ENCODE results near the gene FAM193B. TPM values are rescaled to one million over a fixed set of nuclear protein-coding genes. Genes with fewer than 3 reads are reported as not detected.

The FAM193B gene
- total and polyA plus RNA-seq, 9 of the 15 experiments (the other 6 are each of a cell fraction or from before 2014, with no cell fraction given): 4.4 to 76.4 (median 37.3) TPM

DNA sequence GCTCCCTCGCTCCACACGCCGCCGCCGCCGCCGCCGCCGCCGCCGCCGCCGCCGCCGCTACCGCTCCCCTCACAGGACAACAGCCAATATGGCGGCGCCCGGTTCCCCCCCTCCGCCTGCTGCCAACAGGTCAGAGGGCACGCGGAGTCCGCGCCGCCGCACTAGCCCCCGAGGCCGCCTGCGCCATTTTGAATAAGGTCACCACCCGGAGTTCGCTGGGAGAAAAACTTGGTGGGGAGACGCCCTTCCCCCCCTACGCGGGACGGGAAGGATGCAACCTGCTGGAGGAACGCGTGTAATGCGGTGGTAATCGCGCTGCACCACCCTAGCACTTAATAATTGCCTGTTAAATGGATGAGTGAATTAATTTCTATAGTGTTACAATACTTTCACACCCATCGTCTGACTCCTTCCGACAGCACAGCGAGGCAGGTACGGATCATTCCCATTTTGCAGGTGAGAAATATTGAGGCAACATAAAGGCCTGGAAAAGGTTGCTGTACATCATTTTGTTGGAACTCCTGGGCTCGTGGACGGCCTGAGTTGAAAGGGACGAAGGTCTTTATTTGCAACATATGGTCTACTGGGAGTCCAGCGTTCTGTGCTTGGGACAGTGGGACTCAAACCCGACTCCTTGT lies at the start of gene FAM193B (continued):
- 0 out of 2 replicates have a peak, but pooled peaks have one; percentile 73 for TF ChIP-seq ZNF695 (CRISPR knock-in tag; IDR thresholded peaks at IDR 0.05)
- no peak for TF ChIP-seq ZNF184 (CRISPR knock-in tag; IDR thresholded peaks at IDR 0.05)
- no peak for TF ChIP-seq RBM34 (IDR thresholded peaks at IDR 0.05; ENCODE audit: borderline replicate concordance, insufficient read depth, low read length)
- TF ChIP-seq ELF2 (CRISPR knock-in tag; IDR thresholded peaks at IDR 0.05): no peak
- TF ChIP-seq, protein P1, sequence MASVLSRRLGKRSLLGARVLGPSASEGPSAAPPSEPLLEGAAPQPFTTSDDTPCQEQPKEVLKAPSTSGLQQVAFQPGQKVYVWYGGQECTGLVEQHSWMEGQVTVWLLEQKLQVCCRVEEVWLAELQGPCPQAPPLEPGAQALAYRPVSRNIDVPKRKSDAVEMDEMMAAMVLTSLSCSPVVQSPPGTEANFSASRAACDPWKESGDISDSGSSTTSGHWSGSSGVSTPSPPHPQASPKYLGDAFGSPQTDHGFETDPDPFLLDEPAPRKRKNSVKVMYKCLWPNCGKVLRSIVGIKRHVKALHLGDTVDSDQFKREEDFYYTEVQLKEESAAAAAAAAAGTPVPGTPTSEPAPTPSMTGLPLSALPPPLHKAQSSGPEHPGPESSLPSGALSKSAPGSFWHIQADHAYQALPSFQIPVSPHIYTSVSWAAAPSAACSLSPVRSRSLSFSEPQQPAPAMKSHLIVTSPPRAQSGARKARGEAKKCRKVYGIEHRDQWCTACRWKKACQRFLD (CRISPR knock-in tag; IDR thresholded peaks at IDR 0.05): no peak; the same call in 1 of the 2 replicates
- TF ChIP-seq, protein P2, sequence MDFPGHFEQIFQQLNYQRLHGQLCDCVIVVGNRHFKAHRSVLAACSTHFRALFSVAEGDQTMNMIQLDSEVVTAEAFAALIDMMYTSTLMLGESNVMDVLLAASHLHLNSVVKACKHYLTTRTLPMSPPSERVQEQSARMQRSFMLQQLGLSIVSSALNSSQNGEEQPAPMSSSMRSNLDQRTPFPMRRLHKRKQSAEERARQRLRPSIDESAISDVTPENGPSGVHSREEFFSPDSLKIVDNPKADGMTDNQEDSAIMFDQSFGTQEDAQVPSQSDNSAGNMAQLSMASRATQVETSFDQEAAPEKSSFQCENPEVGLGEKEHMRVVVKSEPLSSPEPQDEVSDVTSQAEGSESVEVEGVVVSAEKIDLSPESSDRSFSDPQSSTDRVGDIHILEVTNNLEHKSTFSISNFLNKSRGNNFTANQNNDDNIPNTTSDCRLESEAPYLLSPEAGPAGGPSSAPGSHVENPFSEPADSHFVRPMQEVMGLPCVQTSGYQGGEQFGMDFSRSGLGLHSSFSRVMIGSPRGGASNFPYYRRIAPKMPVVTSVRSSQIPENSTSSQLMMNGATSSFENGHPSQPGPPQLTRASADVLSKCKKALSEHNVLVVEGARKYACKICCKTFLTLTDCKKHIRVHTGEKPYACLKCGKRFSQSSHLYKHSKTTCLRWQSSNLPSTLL (IDR thresholded peaks at IDR 0.05): no peak
- no peak for TF ChIP-seq ZZZ3 (IDR thresholded peaks at IDR 0.05)
- no peak for TF ChIP-seq FOXM1 (IDR thresholded peaks at IDR 0.05; ENCODE audit: low read depth)
- TF ChIP-seq FOXM1 (CRISPR knock-in tag; IDR thresholded peaks at IDR 0.05; ENCODE audit: low read depth): no peak
- TF ChIP-seq, protein P3, sequence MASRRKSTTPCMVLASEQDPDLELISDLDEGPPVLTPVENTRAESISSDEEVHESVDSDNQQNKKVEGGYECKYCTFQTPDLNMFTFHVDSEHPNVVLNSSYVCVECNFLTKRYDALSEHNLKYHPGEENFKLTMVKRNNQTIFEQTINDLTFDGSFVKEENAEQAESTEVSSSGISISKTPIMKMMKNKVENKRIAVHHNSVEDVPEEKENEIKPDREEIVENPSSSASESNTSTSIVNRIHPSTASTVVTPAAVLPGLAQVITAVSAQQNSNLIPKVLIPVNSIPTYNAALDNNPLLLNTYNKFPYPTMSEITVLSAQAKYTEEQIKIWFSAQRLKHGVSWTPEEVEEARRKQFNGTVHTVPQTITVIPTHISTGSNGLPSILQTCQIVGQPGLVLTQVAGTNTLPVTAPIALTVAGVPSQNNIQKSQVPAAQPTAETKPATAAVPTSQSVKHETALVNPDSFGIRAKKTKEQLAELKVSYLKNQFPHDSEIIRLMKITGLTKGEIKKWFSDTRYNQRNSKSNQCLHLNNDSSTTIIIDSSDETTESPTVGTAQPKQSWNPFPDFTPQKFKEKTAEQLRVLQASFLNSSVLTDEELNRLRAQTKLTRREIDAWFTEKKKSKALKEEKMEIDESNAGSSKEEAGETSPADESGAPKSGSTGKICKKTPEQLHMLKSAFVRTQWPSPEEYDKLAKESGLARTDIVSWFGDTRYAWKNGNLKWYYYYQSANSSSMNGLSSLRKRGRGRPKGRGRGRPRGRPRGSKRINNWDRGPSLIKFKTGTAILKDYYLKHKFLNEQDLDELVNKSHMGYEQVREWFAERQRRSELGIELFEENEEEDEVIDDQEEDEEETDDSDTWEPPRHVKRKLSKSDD (conservative IDR thresholded peaks at IDR 0.05; ENCODE audit: low read length): 0 out of 2 replicates have a peak, but pooled peaks have one; percentile 48
- TF ChIP-seq TAF7 (tag; IDR thresholded peaks at IDR 0.05): no peak
- TF ChIP-seq PCBP2 (IDR thresholded peaks at IDR 0.05; ENCODE audit: low read depth, low read length, poor library complexity, severe bottlenecking): no peak
- TF ChIP-seq DACH1 (IDR thresholded peaks at IDR 0.05; ENCODE audit: partially characterized antibody): peak; percentile 35
- no peak for TF ChIP-seq POLR3G (IDR thresholded peaks at IDR 0.05; ENCODE audit: extremely low read depth, insufficient read length, insufficient replicate concordance)
- TF ChIP-seq KDM1A (IDR thresholded peaks at IDR 0.05): peak; percentile 85 to 88

Measured in K562 (cell line).